Esophagus muscularis mucosa (tissue), 4 donors: ENCODE results near the gene PTPRD. TPM values are rescaled to one million over a fixed set of nuclear protein-coding genes. Genes with fewer than 3 reads are reported as not detected.
A peak's percentile ranks its signal among the peaks of the same experiment; 100 is the strongest.

Experiments
- DNase-seq: peaks from one replicate; pipeline ENCODE4 v3.0.0-alpha.2; 2017; ENCODE audit errors: extremely low spot score
- H3K27ac ChIP-seq, 4 donors: fragments of 200-600 bp; sonication (generic); replicated peaks in 1 of 4; 1 replicate in 3 of 4; 2 replicates in 1 of 4; pipeline ENCODE4 v1.5.1; 2016 to 2019; ENCODE audit warnings: mild to moderate bottlenecking in 1 of 4
- H3K27me3 ChIP-seq, 4 donors: fragments of 200-600 bp; sonication (generic); one replicate each; pipeline versions ENCODE4 v1.5.1 to v1.6.0; 2016 to 2019
- H3K36me3 ChIP-seq, 4 donors: fragments of 200-600 bp; sonication (generic); one replicate each; pipeline ENCODE4 v1.5.1; 2016 to 2019
- H3K4me1 ChIP-seq, 4 donors: fragments of 200-600 bp; sonication (generic); one replicate each; pipeline ENCODE4 v1.5.1; 2016 to 2019
- H3K4me3 ChIP-seq, 4 donors: fragments of 200-600 bp; sonication (generic); 1 replicate in 2 of 4; 2 replicates in 2 of 4; pipeline ENCODE4 v1.5.1; 2016 to 2019; ENCODE audit warnings: mild to moderate bottlenecking in 4 of 4, moderate library complexity in 1 of 4
- H3K9me3 ChIP-seq, 4 donors: fragments of 200-600 bp; sonication (generic); 1 replicate in 3 of 4; 2 replicates in 1 of 4; pipeline ENCODE4 v1.5.1; 2016 to 2019
- CTCF ChIP-seq, 3 experiments: fragments of 200-600 bp in 2 of 3; fragments of 450-650 bp in 1 of 3; sonication (generic) in 2 of 3; IDR thresholded peaks; one replicate each; pipeline ENCODE4 v1.5.1; 2017 to 2019; ENCODE audit warnings: antibody characterized with exemption in 3 of 3, mild to moderate bottlenecking in 2 of 3, moderate library complexity in 1 of 3
- EP300 ChIP-seq: sonication (generic); formaldehyde crosslinking; IDR thresholded peaks from one replicate; pipeline ENCODE4 v1.6.1; 2017; ENCODE audit warnings: antibody characterized with exemption
- POLR2A ChIP-seq: fragments of 450-650 bp; IDR thresholded peaks from one replicate; pipeline ENCODE4 v1.6.1; 2017; ENCODE audit warnings: antibody characterized with exemption, moderate library complexity, mild to moderate bottlenecking, low read depth
- POLR2AphosphoS5 ChIP-seq, 2 donors: sonication (generic); formaldehyde crosslinking; IDR thresholded peaks; one replicate each; pipeline ENCODE4 v1.6.1; 2017; ENCODE audit warnings: antibody characterized with exemption in 2 of 2
- WGBS: methylation state at CpG from one replicate; pipeline ENCODE4 v1.1.5; 2018; 5-methylcytosine and 5-hydroxymethylcytosine counted together
- intact Hi-C: fragments of 100-400 bp; cut with DNase I; formaldehyde crosslinking; loops from one replicate; pipeline ENCODE4 v1.15.1; 2023
- total RNA-seq, 4 donors: library from RNA; depleted of rRNA; stranded (reverse); fragments of >200 nt; gene quantifications; one replicate each; pipeline versions ENCODE4 v1.1.0 to v1.2.1, GENCODE V29; 2016

PTPRD gene
- total RNA-seq, 4 donors from 2014 or later = 4.1 to 6.6 (median 5.0) TPM

GRCh38 chr9:10052916-10053315, 559.9 kb downstream of the PTPRD start:
- H3K27ac ChIP-seq = no peak overlapping the region
- H3K9me3 ChIP-seq = no peaks in the 10 kb centered on the region
- TF ChIP-seq POLR2AphosphoS5 (IDR thresholded peaks at IDR 0.05) = no peak
- no peak for TF ChIP-seq EP300
- TF ChIP-seq POLR2A = no peak
- TF ChIP-seq CTCF (IDR thresholded peaks at IDR 0.05) = no peak
- no peaks in the 10 kb centered on the region for H3K36me3 ChIP-seq
- DNase-seq = no peak
- H3K4me3 ChIP-seq = no peak overlapping the region
- no peaks in the 10 kb centered on the region for H3K27me3 ChIP-seq
- H3K4me1 ChIP-seq = no peaks in the 10 kb centered on the region
- intact Hi-C loops = no loop called here

GRCh38 chr9:10052181-10052580, 560.6 kb downstream of the PTPRD start:
- intact Hi-C loops = no loop called here
- Histone ChIP-seq H3K9me3 (no peaks in the 10 kb centered on the region), H3K4me1 (no peaks in the 10 kb centered on the region), H3K27ac (no peak overlapping the region), H3K27me3 (no peaks in the 10 kb centered on the region), H3K4me3 (no peak overlapping the region), H3K36me3 (no peaks in the 10 kb centered on the region)
- TF ChIP-seq POLR2A (no peak), POLR2AphosphoS5 (IDR thresholded peaks at IDR 0.05) (no peak), EP300 (no peak), CTCF (IDR thresholded peaks at IDR 0.05) (no peak)
- WGBS = 85% methylated on average over 1 of the region's 1 CpG
- no peak for DNase-seq

GRCh38 chr9:10050016-10050415, 562.8 kb downstream of the PTPRD start:
- DNase-seq = no peak
- no peak overlapping the region for H3K4me3 ChIP-seq
- H3K4me1 ChIP-seq = no peaks in the 10 kb centered on the region
- H3K27me3 ChIP-seq = no peaks in the 10 kb centered on the region
- no peaks in the 10 kb centered on the region for H3K36me3 ChIP-seq
- intact Hi-C loops = no loop called here
- no peaks in the 10 kb centered on the region for H3K9me3 ChIP-seq
- TF ChIP-seq CTCF (IDR thresholded peaks at IDR 0.05) (no peak), POLR2A (no peak), POLR2AphosphoS5 (IDR thresholded peaks at IDR 0.05) (no peak), EP300 (no peak)
- H3K27ac ChIP-seq = no peak overlapping the region
- 78% methylated on average over 4 of the region's 4 CpGs for WGBS

- no peaks in the 10 kb centered on the region for H3K36me3 ChIP-seq
- H3K4me1 ChIP-seq = no peaks in the 10 kb centered on the region
- no peak overlapping the region for H3K4me3 ChIP-seq
- no peaks in the 10 kb centered on the region for H3K27me3 ChIP-seq
- no peaks in the 10 kb centered on the region for H3K9me3 ChIP-seq
- TF ChIP-seq POLR2AphosphoS5 (IDR thresholded peaks at IDR 0.05) (no peak), POLR2A (no peak), CTCF (IDR thresholded peaks at IDR 0.05) (no peak), EP300 (no peak)
- intact Hi-C loops = no loop called here
- no peak overlapping the region for H3K27ac ChIP-seq
- DNase-seq = no peak
- WGBS = 94% methylated on average over 3 of the region's 3 CpGs
These were observed 563.8 kb downstream of the PTPRD start for GRCh38 chr9:10048994-10049393.

- intact Hi-C loops = no loop called here
- 27% methylated on average over 2 of the region's 2 CpGs for WGBS
- Histone ChIP-seq H3K9me3 (no peaks in the 10 kb centered on the region), H3K36me3 (no peaks in the 10 kb centered on the region), H3K4me3 (no peak overlapping the region), H3K27me3 (no peaks in the 10 kb centered on the region), H3K4me1 (peaks cover 0 to 4% (median 0%) of the 10 kb centered on the region in 4 donors), H3K27ac (no peak overlapping the region)
- TF ChIP-seq POLR2A (no peak), CTCF (IDR thresholded peaks at IDR 0.05) (peak; percentile 24 to 42 (median 28))
- no peak for DNase-seq
These were observed 567.2 kb downstream of the PTPRD start for GRCh38 chr9:10045598-10045997.
